Measurements from ENCODE around the gene CSHL1. TPM values are rescaled to one million over a fixed set of nuclear protein-coding genes. Genes with fewer than 3 reads are reported as not detected.
"Not testable (repeated sequence)": the region's sequence is repeated elsewhere in the genome, so short reads cannot be mapped to it uniquely, and the experiment has no call there.

CSHL1 gene
- total RNA-seq, 2 donors from 2014 or later, result 0.61 TPM; not detected in 1

DNA sequence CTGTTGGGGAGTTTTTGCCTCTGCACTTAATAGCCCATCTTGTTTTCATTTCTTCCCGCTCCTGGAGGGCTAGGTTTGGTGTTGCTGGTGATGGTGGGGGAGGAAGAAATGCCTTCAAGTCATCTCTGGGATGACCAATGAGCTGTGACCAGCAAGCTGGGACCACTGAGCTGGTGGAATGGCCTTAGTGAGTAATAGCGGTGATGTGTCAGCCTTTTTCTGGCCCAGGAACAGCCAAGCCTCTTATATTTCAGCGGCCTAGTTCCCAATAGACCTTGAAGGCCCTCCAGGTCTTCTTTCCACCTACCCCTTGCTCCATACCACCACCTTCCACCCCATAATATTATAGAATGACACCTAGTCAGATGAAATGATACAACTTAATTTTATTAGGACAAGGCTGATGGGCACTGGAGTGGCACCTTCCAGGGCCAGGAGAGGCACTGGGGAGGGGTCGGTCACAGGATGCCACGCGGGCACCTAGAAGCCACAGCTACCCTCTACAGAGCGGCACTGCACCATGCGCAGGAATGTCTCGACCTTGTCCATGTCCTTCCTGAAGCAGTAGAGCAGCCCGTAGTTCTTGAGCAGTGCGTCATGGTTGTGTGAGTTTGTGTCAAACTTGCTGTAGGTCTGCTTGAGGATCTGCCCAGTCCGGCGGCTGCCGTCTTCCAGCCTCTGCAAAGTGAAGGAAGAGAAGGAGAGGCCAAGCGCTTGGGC is 39.3 kb downstream of the CSHL1 start:
- H3K27ac Mint-ChIP-seq; H3K27me3 Mint-ChIP-seq; H3K9me3 Mint-ChIP-seq; H3K4me1 Mint-ChIP-seq; H3K4me3 Mint-ChIP-seq; H3K36me3 Mint-ChIP-seq (ENCODE audit: low read depth); ATAC-seq (replicated peaks): not testable (repeated sequence)

DNA sequence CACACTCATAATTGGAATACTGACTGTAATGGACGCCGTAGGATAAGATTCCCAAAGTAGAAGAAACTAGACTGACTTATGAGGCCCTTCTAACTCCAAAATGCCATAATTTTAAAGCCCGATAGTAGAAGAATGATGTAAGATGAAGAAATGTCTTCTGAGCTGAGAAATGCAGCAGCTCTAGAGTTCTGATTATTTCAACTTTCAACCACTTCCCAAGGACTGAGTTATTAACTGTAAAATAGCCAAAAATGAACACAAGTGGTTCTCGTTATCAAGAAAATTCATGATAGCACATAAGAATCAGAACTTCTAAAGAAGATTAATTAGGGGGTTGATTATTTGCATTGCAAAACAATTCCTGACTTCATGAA is 40.8 kb downstream of the CSHL1 start:
- H3K9me3 Mint-ChIP-seq; H3K27ac Mint-ChIP-seq; H3K27me3 Mint-ChIP-seq; H3K4me3 Mint-ChIP-seq; H3K4me1 Mint-ChIP-seq; ATAC-seq (replicated peaks); H3K36me3 Mint-ChIP-seq (ENCODE audit: low read depth): not testable (repeated sequence)

DNA sequence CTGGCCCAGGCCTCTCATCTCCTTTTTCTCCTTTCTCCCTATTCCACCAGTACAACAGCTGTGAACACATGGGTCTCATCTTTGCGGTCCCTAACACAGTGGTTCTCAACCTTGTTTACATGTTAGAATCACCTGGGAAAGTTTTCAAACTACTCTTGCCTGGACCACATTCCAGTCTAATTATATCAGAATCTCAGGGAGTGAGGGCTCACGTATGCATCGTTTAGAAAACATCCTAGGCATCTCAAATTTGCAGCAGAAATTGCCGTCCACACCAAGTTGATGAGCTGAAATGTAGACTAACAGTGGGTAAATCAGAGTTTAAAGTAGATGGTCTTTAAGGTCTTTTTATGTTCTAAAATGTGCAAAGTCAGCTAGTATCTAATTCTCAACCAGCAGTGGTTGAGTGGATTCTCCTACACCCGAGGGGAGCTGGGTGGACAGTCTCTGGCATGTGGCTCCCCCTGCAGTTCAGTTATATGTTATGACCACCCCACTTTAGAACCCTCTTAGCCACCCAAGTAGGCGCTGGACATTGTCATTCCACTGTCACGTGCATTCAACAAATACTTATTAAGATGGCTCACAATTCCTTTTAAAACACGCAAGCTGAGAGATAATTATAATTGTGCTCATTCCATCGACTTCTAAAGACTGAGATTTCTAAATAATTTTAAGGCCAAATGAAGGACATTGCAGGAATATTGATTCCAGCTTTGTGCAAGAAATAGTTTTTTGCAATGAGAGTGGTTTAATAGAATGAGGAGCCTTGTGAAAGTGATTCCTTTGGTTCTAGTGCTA is 41.4 kb downstream of the CSHL1 start:
- H3K36me3 Mint-ChIP-seq (ENCODE audit: low read depth); H3K9me3 Mint-ChIP-seq; H3K4me3 Mint-ChIP-seq; ATAC-seq (replicated peaks); H3K27me3 Mint-ChIP-seq; H3K27ac Mint-ChIP-seq; H3K4me1 Mint-ChIP-seq: not testable (repeated sequence)

DNA sequence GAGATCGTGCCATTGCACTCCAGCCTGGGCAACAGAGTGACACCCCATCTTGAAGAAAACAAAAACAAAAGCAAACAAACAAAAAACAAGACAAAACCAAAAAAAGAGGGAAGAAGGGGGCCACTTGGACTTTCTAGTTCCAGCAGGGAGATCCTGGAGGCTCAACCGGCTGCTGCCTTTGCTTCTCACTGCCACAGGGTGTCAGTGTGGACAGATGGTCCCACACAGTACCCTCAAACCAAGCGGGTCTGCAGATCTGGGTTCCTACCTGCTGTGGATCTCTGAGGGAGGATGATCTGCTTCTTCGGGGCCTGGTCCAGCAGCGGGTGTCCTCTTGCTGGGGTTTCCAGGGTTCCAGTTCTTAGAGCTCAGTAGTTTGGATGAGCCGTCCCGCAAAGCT is 44.4 kb downstream of the CSHL1 start:
- not testable (repeated sequence) for H3K36me3 Mint-ChIP-seq (ENCODE audit: low read depth); ATAC-seq (replicated peaks); H3K9me3 Mint-ChIP-seq; H3K27me3 Mint-ChIP-seq; H3K4me3 Mint-ChIP-seq; H3K4me1 Mint-ChIP-seq
- peak overlapping the region; percentile 61 for H3K27ac Mint-ChIP-seq

Other genes starting within 250 kb of the CSHL1 start
- gene LIMD2, start 211.1 kb downstream of the CSHL1 start, total RNA-seq, result 100 to 1,000 TPM; 101 to 144 TPM
- gene STRADA, start 169.5 kb downstream of the CSHL1 start, total RNA-seq, result 10 to 100 TPM; 49.0 to 56.8 TPM
- 10 to 100 TPM; 75.5 to 99.9 TPM for gene CCDC47, start 137.7 kb downstream of the CSHL1 start, total RNA-seq
- 100 to 1,000 TPM; 119 to 121 TPM for gene DDX42, start 137.1 kb downstream of the CSHL1 start, total RNA-seq
- 100 to 1,000 TPM; 102 to 172 TPM for gene PSMC5, start 83.8 kb downstream of the CSHL1 start, total RNA-seq
- gene FTSJ3, start 83.6 kb downstream of the CSHL1 start, total RNA-seq, result 10 to 100 TPM; 36.3 to 74.1 TPM
- gene SMARCD2, start 68.6 kb downstream of the CSHL1 start, total RNA-seq, result 100 to 1,000 TPM in 1 of 2 donors, 10 to 100 TPM in 1; 82.7 to 112 TPM
- gene CSH2, start 37.6 kb downstream of the CSHL1 start, total RNA-seq, result 1 to 10 TPM; 2.3 to 3.5 TPM
- not detected for gene GH2, start 29.3 kb downstream of the CSHL1 start, total RNA-seq
- gene CSH1, start 14.7 kb downstream of the CSHL1 start, total RNA-seq, result 1 to 10 TPM; 7.6 to 8.2 TPM
- under 1 TPM in 1 of 2 donors, not detected in 1; 0.56 TPM for gene GH1, start 7.6 kb upstream of the CSHL1 start, total RNA-seq
- gene CD79B, start 21.1 kb upstream of the CSHL1 start, total RNA-seq, result 10 to 100 TPM; 29.3 to 41.4 TPM
- gene SCN4A, start 61.7 kb upstream of the CSHL1 start, total RNA-seq, result under 1 TPM; 0.32 to 0.37 TPM
- gene PRR29, start 87.1 kb upstream of the CSHL1 start, total RNA-seq, result 1 to 10 TPM; 2.9 to 3.2 TPM
- gene ICAM2, start 109.4 kb upstream of the CSHL1 start, total RNA-seq, result 10 to 100 TPM; 43.0 to 54.9 TPM
- 10 to 100 TPM; 42.2 to 93.3 TPM for gene ERN1, start 218.9 kb upstream of the CSHL1 start, total RNA-seq